Metanephros (tissue), 1 donor: ENCODE measurements around the gene LRRC57. TPM values are rescaled to one million over a fixed set of nuclear protein-coding genes. Genes with fewer than 3 reads are reported as not detected.

Source experiments
- total RNA-seq: library from RNA; depleted of rRNA; stranded (reverse); fragments of >200 nt; gene quantifications from one replicate; pipeline ENCODE4 v1.2.3, GENCODE V29; 2014

The LRRC57 gene
- total RNA-seq = 21.0 TPM

GRCh38 chr15:42548249-42549031, at the start of gene LRRC57, which contains the start of gene HAUS2:
Gene LRRC57 (minus strand): TSS chr15:42548793. CDS start chr15:42548434, 359 bp downstream.
Gene HAUS2 (plus strand): TSS chr15:42548838. CDS start chr15:42548873, 35 bp downstream.

DNA sequence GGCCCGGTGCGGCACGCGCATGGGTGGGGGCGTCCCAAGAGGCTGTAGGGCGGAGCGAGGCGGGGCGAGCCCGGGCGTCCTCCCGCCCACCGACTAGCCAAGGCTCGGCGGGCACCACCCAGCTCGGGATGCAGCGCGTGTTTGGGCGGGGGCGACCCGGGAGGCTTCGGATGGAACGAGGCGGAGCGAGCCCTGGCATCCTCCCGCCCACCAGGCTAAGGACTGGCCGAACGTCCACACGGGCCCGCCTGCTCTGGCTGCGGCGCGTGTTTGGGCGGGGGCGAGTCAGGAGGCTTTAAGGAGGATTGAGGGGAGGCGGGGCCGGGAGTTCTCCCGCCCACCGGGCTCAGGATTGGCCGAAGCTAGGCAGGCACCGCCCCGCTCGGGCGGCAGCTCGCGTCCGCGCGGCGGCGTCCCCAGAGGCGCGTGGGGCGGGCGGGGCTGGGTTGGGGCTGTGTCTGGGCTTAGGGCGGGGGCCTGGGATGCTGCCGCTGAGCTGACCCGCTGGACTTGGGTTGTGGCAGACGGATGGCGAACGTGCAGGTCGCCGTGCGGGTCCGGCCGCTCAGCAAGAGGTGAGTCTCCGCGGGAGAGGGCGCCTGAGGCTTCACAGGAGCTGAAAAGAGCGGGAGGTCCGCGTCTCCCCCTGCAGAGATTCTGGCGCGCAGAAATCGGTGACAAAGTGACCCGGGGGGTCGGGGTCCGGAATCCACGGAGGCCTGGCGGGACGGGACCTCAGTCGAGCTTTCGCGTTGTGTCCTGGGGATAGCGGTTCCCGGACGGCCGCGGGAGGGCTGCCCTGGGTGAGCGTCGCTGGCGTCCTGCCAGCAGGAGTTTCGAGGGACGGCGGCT, 26.8 kb upstream of the LRRC57 start, which contains the start of gene STARD9:
Gene STARD9, plus strand, starts transcription at position 419 of the 852 bp plus-strand sequence. Its CDS starts 110 bp downstream, at position 529.

DNA sequence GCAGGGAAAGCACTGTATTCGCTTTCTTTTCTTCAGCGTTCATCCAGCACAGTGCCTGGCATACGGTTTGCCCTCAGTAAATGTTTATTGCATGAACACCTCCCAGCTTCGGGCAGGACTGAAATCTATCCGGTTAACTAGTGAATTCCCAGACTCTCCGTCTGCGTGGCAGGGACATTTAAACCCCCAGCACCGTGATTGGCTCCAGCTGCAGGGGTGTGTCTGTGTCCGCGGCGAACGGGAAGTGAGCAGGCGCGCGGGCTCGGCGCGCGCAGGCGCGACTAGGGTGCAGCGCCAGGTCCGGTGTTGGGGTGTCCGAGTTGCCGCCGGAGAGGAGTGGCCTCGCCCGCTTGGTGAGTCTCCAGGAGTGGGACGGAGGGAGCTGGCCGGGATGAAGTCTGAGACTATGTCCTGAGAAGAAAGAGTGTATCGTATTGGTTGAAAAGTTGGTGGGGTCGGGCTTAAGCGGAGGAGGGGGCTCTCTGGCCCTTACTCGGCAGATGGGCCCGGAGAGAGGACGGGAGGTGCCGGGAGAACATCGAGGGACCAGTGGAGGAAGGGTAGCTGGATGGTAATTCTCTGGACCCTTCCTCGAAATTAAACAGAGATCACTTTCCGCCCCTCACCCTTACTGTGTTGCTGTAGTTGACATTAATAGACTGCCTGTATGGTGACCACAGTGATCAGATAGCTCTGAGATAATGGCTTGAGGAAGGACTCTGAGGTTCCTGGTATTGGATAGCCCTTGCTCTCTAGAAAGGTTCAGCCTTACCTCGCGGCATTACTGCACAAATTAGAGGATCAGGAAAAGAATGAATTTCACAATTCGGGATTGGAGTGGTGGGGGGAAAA, 53.0 kb downstream of the LRRC57 start, which contains the start of gene SNAP23:
Gene SNAP23, plus strand, starts transcription at position 274 of the 852 bp plus-strand sequence. CDS start 16,213 bp downstream, outside the sequence.

GRCh38 chr15:42490671-42491538, 57.7 kb downstream of the LRRC57 start, which contains the start of gene ZNF106:
Gene ZNF106 (minus strand): TSS chr15:42491141. CDS start chr15:42472289, 18,852 bp downstream.

Other genes with a start within 250 kb of the LRRC57 start
- gene CAPN3, start 189.3 kb downstream of the LRRC57 start, total RNA-seq = 121 TPM
- gene ZNF106, start 57.7 kb downstream of the LRRC57 start, total RNA-seq = 97.9 TPM
- gene SNAP23, start 53.2 kb downstream of the LRRC57 start, total RNA-seq = 60.3 TPM
- gene HAUS2, start within 50 bp of the LRRC57 start, total RNA-seq = 25.0 TPM
- gene STARD9, start 26.8 kb upstream of the LRRC57 start, total RNA-seq = 33.6 TPM
- 15.7 TPM for gene CDAN1, start 188.3 kb upstream of the LRRC57 start, total RNA-seq